Left renal pelvis (tissue), 4 donors: ENCODE results near the gene MAP3K19. TPM values are rescaled to one million over a fixed set of nuclear protein-coding genes. Genes with fewer than 3 reads are reported as not detected.
A peak's percentile ranks its signal among the peaks of the same experiment; 100 is the strongest.

ENCODE experiments used
- DNase-seq, 4 donors: peaks; one replicate each; pipeline ENCODE4 v3.0.0-alpha.2; 2013; ENCODE audit warnings: low read depth in 4 of 4, low spot score in 3 of 4
- polyA plus RNA-seq, 4 donors: library from polyadenylated mRNA; unstranded; fragments of 120-200 nt; gene quantifications; one replicate each; pipeline ENCODE4 v1.2.1, GENCODE V29; 2013; ENCODE audit not compliant: insufficient read length in 4 of 4

MAP3K19 gene
- polyA plus RNA-seq, 4 donors: 0.20 to 0.63 (median 0.49) TPM; not detected in 1

- peak in 1 of 4 donors; percentile 3 for DNase-seq
Measured at GRCh38 chr2:134936691-134937090, 110.6 kb downstream of the MAP3K19 start.

GRCh38 chr2:134934641-134935040, 112.6 kb downstream of the MAP3K19 start:
- no peak for DNase-seq

- DNase-seq: no peak
Measured at GRCh38 chr2:134934150-134934549, 113.1 kb downstream of the MAP3K19 start.

GRCh38 chr2:134933732-134934131, 113.5 kb downstream of the MAP3K19 start:
- no peak for DNase-seq

GRCh38 chr2:134932864-134933526, 114.3 kb downstream of the MAP3K19 start:
- DNase-seq: no peak

GRCh38 chr2:134927195-134927594, 120.1 kb downstream of the MAP3K19 start:
- DNase-seq: no peak

- no peak for DNase-seq
Measured at GRCh38 chr2:134926231-134926931, 120.9 kb downstream of the MAP3K19 start.

GRCh38 chr2:134924912-134925311, 122.3 kb downstream of the MAP3K19 start:
- no peak for DNase-seq

- peak in 3 of 4 donors; percentile 16 to 17 (median 16) for DNase-seq
Measured at GRCh38 chr2:134919341-134920210, 127.7 kb downstream of the MAP3K19 start.

GRCh38 chr2:134918526-134919340, 128.5 kb downstream of the MAP3K19 start, which contains the start of gene CCNT2:
Gene CCNT2, plus strand, starts transcription at chr2:134918822. Its CDS starts 33 bp downstream, at chr2:134918855.
- peak; percentile 94 to 98 (median 98) for DNase-seq

- DNase-seq: peak; percentile 78 to 87 (median 81)
Measured at GRCh38 chr2:134917888-134918525, 129.2 kb downstream of the MAP3K19 start.

- peak in 1 of 4 donors; percentile 20 for DNase-seq
Measured at GRCh38 chr2:134917360-134917865, 129.8 kb downstream of the MAP3K19 start.

Other genes with a start within 250 kb of the MAP3K19 start
- gene ACMSD, start 208.8 kb downstream of the MAP3K19 start, polyA plus RNA-seq: 10 to 100 TPM in 3 of 4 donors, 1 to 10 TPM in 1; 1.1 to 40.9 (median 31.7) TPM
- gene CCNT2, start 128.6 kb downstream of the MAP3K19 start, polyA plus RNA-seq: 10 to 100 TPM; 50.8 to 72.9 (median 64.3) TPM
- gene RAB3GAP1, start 4.8 kb upstream of the MAP3K19 start, polyA plus RNA-seq: 10 to 100 TPM; 50.6 to 58.2 (median 54.1) TPM